ENCODE measurements around the gene ZNF574. TPM values are rescaled to one million over a fixed set of nuclear protein-coding genes. Genes with fewer than 3 reads are reported as not detected.
A peak's percentile ranks its signal among the peaks of the same experiment; 100 is the strongest.

The ZNF574 gene
- total and polyA plus RNA-seq, 2 experiments from 2014 or later = 19.4 to 61.2 TPM

- no peak overlapping the region for H2AFZ ChIP-seq
- DNase-seq (ENCODE audit: low spot score) = no peak
- no peaks in the 10 kb centered on the region for H3K79me2 ChIP-seq (replicated peaks; ENCODE audit: insufficient read depth)
- H3K4me1 ChIP-seq (ENCODE audit: insufficient read depth) = peaks cover 17% of the 10 kb centered on the region
- no peaks in the 10 kb centered on the region for H3K36me3 ChIP-seq (ENCODE audit: insufficient read depth)
- peaks cover 19% of the 10 kb centered on the region for H3F3A ChIP-seq (replicated peaks; ENCODE audit: low read depth)
- peaks cover 39% of the 10 kb centered on the region for H3K4me1 Mint-ChIP-seq
- H4K20me1 ChIP-seq (replicated peaks; ENCODE audit: insufficient read depth) = no peaks in the 10 kb centered on the region; the same call in 1 of the 2 replicates
- H3K27ac ChIP-seq (ENCODE audit: low read depth) = peak overlapping the region; percentile 81; the same call in 1 of the 2 replicates
- H3K36me3 Mint-ChIP-seq (ENCODE audit: low read depth) = peaks cover 34% of the 10 kb centered on the region
- H3K9me2 ChIP-seq (ENCODE audit: insufficient read depth) = no peaks in the 10 kb centered on the region; the same call in 1 of the 2 replicates
- peak overlapping the region; percentile 75 for H3K27ac Mint-ChIP-seq
- H3K9me3 Mint-ChIP-seq = no peaks in the 10 kb centered on the region; the same call in 1 of the 3 replicates
- H3K4me3 ChIP-seq = no peak overlapping the region
- H3K4me3 Mint-ChIP-seq = no peak overlapping the region
- no peaks in the 10 kb centered on the region for H3K27me3 ChIP-seq (ENCODE audit: insufficient read depth)
- TF ChIP-seq ZNF462 (CRISPR knock-in tag; IDR thresholded peaks at IDR 0.05) = no peak
- TF ChIP-seq NANOG (IDR thresholded peaks at IDR 0.05; ENCODE audit: borderline replicate concordance) = no peak
- TF ChIP-seq EZH2phosphoT487 (IDR thresholded peaks at IDR 0.05; ENCODE audit: unreplicated experiment) = no peak
- no peak for TF ChIP-seq ZNF331 (CRISPR knock-in tag; IDR thresholded peaks at IDR 0.05; ENCODE audit: low read depth)
- no peak for TF ChIP-seq ZNF114 (CRISPR knock-in tag; IDR thresholded peaks at IDR 0.05)
- no peak for TF ChIP-seq REST (IDR thresholded peaks at IDR 0.05; ENCODE audit: unreplicated experiment)
- no peak for TF ChIP-seq EZH2 (IDR thresholded peaks at IDR 0.05; ENCODE audit: low read depth, unreplicated experiment)
- no peak for TF ChIP-seq POLR2AphosphoS5 (IDR thresholded peaks at IDR 0.05; ENCODE audit: low read depth)
- no peak for TF ChIP-seq ETS1 (IDR thresholded peaks at IDR 0.05)
- TF ChIP-seq CTCF (conservative IDR thresholded peaks at IDR 0.05; ENCODE audit: low read depth in 2 of 2) = no peak
- no peak for TF ChIP-seq JUNB (IDR thresholded peaks at IDR 0.05; ENCODE audit: unreplicated experiment)
- TF ChIP-seq STAT1 (IDR thresholded peaks at IDR 0.05; ENCODE audit: unreplicated experiment) = no peak
- no peak for TF ChIP-seq CREB1 (CRISPR knock-in tag; IDR thresholded peaks at IDR 0.05; ENCODE audit: low read depth)
- peaks cover 12% of the 10 kb centered on the region for H3K27me3 Mint-ChIP-seq (ENCODE audit: insufficient read depth, low read depth, poor library complexity)
- H3K4me2 ChIP-seq = no peak overlapping the region
- ATAC-seq = no peak
These were observed 42.6 kb upstream of the ZNF574 start for GRCh38 chr19:42033413-42033812.
